ENCODE results near the gene INSIG2.

The INSIG2 gene

DNA sequence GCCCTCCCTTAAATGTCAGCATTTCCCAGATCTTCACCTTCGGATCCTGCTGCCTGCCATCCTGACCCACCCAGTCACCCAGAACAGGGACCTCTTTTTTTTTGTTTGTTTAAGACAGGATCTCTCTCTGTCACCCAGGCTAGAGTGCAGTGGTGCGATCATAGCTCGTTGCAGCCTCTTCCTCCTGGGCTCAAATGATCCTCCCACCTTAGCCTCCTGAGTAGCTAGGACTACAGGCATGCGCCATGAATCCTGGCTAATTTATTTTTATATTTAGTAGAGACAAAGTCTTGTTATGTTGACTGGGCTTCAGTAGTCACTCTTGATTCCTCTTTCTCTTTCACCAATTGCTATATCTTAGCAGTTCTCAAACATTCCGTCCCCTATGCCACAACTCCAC is 39.0 kb downstream of the INSIG2 start:
- no peak for DNase-seq (ENCODE audit: low read depth in 2 of 2)

DNA sequence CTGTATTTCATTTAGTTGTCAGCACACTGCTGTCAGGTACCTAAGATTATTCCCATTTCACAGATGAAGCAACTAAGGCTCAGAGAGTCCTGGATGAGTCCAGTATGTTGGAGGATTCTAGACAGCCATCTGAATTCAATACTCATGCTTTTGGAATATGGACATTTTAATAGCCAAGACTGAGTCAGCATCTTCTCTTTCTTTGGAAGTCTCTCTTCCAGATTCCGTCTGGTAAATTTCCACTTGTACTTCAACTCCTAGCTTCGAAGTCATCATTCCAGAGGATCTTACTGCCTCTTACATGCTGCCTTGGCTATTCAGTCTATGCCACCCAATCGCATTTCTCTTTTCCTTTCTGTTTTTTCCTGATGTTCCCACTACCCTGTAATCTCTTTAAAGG is 40.6 kb downstream of the INSIG2 start:
- DNase-seq (ENCODE audit: low read depth in 2 of 2) = no peak

DNA sequence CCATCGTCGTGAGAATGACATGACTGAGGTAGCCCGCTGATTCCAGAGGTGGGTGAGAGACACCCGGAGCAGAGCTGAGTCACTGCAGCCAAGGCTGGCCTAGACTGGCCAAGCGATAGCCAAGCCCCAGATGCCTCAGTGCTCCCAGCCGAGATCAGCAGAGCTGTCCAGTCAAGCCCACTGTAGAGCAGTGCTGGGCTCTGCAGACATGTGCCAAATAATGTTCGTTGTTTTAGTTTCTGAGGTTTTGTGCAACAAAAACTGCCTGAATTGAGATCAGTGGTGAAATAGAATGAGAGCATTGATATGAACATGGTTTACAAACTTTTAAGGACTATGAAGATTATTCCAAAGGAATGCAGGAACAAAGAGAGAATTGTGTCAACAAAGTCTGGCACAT is 42.1 kb downstream of the INSIG2 start:
- no peak for DNase-seq (ENCODE audit: low read depth in 2 of 2)

DNA sequence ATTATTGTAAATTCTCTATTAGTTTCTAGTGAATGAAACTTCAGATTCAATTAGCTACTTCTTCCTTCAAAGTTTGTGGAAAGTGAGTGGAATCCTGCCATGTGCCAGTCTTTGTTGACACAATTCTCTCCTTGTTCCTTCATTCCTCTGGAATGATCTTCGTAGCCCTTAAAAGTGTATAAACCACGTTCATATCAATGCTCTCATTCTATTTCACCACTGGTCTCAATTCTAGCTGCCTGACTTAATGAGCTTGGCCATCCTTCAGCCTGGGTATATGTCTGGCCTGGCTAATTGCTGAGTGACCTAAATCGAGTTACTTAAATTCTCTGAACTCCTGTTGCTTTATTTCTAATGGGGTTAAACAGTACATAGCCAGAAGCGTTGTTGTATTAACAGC is 43.5 kb downstream of the INSIG2 start:
- DNase-seq (ENCODE audit: low read depth in 2 of 2) = no peak

DNA sequence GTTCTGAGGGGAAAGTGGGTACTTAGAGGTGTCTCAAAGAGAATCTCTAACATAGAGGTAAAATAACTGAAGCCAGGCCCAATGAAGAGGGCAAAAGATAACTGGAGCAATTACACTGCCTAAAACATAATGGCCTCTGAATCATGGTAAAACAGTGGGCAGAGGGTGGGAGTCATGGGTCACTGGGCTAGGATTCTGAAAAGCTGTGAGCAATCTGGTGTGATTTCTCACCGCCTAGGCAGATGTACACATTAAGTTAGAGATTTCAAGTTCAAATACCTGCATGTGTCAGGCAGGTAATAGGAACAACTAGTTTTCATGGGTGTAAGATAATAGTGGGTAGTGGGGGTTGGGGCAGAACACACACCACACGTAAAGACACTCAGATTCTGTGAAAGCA is 45.6 kb downstream of the INSIG2 start:
- no peak for DNase-seq (ENCODE audit: low read depth in 2 of 2)

DNA sequence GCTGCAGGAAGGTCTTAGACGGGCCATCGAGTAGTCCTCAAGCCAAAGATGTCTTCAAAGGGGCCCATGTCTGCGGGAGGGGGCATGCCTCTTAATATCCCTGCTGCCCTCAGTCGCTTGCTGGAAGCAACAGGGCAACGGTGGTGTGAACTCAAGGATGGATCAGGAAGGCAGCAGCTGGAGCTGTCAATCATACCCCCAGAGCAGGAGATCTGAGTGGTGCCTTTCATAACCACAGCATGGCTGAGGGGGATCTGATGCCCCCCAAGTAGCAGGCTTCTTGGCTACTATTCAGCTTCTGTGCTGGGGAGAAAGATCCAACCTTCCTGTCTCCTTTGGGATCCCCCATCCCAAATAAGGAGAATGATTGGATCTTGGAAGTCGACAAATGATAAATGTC is 46.4 kb downstream of the INSIG2 start:
- DNase-seq (ENCODE audit: low read depth in 2 of 2) = no peak

DNA sequence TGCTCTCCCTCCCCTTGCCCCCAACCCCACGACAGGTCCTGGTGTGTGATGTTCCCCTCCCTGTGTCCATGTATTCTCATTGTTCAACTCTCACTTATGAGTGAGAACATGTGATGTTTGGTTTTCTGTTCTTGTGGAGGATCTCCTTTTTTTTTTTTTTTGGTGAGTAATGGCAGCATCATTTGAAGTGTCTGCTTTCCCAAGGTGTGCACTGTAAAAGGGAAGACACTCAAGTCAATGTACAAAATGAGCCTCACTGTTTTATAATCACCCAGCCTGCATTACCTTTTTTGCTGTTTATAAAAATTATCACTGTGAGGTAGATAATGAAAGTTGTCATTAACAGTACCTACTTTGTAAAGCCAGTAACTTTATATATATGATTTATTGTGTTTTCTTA is 56.9 kb downstream of the INSIG2 start:
- DNase-seq (ENCODE audit: low read depth in 2 of 2) = no peak

DNA sequence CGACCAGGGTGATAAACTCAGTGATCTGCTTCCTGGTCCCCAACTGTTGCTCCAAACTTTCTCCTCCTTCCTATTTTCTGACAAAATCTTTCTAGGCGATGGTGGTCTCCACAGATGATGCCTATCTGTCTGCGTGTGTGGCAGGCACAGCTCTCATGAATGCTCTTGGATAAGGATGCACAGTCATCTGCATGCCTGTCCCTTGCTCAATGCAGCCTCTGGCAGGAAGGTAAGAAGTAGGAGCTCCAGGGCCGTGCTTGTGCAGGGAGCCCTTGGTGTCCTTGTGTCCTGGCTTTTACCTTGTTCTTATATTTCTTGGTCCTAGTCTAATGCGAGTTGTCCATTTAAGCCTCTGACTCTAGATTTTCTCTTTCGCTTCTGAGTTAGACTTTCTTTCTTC is 57.5 kb downstream of the INSIG2 start:
- no peak for DNase-seq (ENCODE audit: low read depth in 2 of 2)

DNA sequence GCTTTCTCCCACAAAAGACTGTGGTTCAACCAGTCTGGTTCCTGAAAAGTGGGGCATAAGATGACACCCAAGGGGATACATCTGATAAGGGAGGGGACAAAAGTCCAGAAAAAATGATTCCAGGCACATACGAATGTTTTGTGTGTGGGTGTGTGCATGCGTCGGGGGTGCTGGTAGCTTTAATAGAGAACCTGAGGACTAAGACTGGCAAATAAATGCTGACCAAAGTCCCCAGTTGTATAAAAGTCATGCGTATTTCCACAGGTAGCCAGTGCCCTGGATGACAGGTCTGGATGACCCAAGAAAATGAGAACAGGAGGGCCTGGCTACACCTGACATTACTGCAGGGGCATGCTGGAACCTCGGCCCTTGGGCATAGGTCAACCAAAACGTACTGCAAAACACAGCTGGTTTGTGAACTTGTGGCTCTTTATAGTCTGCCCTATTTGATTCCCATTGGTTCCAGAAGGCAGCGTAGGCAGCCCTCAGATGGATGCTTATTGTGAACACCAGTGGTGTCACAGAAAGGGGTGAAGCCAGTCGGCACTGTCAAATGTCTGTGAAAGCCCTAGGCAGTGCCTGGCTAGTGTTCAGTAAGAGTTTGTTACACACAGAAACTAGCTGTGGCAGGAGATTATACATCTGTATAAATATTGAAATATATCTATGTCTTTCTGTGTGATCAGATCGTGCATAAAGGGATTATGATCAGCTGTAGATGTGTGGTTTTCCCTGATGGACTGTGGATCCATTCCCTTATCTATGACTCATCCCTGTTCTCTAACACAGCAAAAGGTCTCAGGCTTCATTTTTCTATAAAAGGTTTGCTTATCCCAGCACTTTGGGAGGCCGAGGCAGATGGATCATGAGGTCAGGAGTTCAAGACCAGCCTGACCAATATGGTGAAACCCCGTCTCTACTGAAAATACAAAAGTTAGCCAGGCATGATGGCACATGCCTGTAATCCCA is 58.3 kb downstream of the INSIG2 start:
- DNase-seq (ENCODE audit: low read depth in 2 of 2) = no peak

DNA sequence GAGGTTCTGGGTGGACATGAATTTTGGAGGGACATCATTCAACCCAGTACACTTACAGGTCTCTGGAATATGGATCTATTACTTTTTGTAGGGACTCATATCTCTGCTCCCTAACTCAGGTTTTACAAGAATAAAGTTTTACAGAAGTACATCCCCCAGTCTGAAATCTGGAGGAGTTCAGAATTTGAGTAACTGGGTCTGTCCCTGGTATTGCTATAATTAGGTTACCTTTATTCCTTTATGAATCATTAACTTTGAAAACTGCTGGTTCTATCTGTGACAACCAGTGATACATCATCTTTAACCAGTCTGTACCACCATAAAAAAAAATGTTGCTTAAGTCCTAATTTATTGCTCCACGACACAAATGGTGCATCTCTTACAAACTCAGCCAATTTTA is 59.9 kb downstream of the INSIG2 start:
- no peak for DNase-seq (ENCODE audit: low read depth in 2 of 2)

DNA sequence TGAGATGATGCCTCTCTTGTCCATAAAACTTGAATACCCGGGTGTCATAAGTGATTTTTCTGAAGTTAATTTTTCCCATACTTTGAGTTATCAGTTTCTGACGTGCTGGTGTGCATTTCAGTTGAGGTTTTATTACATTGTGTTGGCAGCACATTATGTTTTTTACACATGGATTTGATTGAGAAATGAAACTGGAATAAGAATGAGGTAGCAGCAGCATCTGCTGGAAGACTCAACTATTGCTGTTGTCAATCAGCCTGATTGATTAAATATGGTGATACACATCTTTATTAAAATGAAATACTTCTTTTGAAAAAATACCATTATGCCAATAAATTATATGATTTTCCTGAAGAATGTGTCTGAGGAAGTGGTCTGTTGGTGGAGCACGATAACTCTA is 60.5 kb downstream of the INSIG2 start:
- no peak for DNase-seq (ENCODE audit: low read depth in 2 of 2)

DNA sequence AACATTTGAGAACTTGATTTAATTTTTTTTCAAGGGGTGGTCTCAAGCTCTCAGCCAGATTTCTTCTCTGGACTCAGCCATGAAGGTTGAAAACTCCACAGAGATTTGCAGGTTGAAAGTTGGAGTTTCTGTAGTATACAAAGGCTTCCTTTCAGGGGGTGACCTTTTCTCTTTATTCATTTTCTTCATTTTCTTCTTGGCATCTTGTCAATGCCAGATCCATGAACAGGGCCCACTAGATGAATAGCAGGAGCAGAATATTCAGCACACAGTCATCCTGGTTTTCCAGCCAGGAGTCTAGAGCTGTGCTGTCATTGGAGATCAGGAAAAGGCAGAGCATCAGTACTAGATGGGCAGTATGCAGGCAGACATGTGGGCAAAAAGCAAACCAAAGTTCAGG is 62.0 kb downstream of the INSIG2 start:
- DNase-seq (ENCODE audit: low read depth in 2 of 2) = no peak

DNA sequence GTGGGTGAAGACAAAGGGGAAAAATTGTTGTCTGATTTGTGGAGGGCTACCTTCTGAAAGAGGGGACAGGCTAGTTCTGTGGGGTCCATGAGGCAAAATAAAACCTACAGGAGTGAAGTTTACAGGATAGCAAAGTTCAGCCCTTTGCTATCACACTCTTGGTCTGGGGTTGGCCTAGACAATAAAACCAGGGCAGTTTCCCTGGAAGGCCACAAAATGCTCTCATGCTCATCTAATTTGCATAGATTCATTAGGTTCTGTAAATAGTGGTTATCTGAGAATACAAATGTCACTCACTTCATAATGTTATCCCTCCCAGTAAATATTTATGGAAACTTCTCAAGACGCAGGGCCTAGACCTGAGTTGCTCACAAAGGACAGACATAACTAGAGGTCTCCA is 63.6 kb downstream of the INSIG2 start:
- DNase-seq (ENCODE audit: low read depth in 2 of 2) = no peak

DNA sequence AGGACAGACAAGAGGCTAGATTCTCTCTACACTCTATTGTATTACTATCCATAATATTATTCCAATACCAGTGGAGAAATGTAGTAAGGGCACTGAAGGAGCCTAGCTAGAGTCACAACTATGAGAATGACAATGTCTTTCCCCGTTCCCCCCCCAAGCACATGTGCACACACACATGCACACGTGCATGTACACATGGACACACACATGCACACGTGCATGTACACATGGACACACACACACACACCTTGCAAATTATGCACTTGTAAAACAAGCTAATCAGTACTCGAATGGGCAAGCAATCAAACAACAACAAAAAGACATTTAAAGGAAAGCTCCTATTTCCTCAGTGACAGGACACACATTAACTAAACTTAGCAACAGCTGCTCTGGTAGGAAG is 65.2 kb downstream of the INSIG2 start:
- DNase-seq (ENCODE audit: low read depth in 2 of 2) = no peak

DNA sequence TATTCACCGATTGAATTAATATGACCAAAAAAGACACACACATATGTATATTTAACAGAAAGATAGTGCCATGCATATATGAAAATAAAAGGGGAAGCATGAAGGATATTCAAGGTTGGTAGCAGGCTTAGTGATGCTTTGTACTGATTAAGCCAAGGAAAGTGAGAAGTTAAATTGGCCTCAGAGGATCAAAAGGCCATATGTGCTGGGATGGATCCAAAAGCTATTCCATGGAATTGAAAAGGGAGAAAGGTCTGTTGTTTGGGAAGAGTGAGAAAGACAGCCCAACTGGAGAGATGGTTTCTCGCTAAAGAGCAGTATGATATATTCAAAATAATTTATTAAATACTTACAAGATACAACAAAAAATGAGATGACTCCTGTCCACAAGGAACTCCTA is 65.9 kb downstream of the INSIG2 start:
- no peak for DNase-seq (ENCODE audit: low read depth in 2 of 2)

Measured in activated CD8-positive, alpha-beta memory T cell treated with anti-CD3 and anti-CD28 coated beads for 4 hours (primary cell).